Stimulated activated CD8-positive, alpha-beta memory T cell treated with anti-CD3 and anti-CD28 coated beads, Interleukin-4, amount 100 ng/mL, for 4 hours (primary cell): ENCODE measurements around the gene UCN3.
"Not testable (repeated sequence)": the region's sequence is repeated elsewhere in the genome, so short reads cannot be mapped to it uniquely, and the experiment has no call there.

Experiments
- DNase-seq, 2 donors: peaks; one replicate each; pipeline ENCODE4 v3.0.0-alpha.2; 2020; ENCODE audit warnings: low read depth in 2 of 2, low spot score in 1 of 2

UCN3 gene

GRCh38 chr10:5365928-5366327, 1.2 kb downstream of the UCN3 start:
- no peak for DNase-seq

DNA sequence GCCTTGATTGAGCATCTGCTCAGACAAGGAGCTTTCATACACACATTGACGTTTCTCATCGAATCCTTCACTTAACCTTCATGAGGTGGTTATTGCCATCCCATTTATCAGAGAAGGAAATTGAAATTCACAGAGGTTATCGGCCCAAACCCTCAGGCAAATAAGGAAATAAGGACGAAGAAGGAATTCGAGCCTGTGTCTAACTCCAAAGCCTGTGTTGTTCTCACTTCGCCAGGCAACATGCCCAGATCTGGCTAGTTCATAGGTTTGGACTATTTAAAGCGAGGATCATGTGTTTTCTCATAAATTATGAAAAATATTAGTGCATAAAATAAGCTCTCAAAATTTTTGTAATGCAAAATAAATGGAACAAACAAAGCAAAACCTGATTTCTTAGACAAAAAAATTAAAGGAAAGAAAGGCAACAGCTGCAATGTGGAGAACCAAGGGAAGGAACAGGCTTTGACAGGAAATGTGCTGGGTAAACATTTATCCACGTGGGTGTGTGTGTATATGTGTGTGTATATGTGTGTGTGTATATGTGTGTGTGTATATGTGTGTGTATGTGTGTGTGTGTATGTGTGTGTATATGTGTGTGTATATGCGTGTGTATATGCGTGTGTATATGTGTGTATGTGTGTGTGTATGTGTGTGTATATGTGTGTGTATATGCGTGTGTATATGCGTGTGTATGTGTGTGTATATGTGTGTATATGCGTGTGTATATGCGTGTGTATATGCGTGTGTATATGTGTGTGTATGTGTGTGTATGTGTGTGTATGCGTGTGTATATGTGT, 4.8 kb downstream of the UCN3 start:
- DNase-seq, result no peak

DNA sequence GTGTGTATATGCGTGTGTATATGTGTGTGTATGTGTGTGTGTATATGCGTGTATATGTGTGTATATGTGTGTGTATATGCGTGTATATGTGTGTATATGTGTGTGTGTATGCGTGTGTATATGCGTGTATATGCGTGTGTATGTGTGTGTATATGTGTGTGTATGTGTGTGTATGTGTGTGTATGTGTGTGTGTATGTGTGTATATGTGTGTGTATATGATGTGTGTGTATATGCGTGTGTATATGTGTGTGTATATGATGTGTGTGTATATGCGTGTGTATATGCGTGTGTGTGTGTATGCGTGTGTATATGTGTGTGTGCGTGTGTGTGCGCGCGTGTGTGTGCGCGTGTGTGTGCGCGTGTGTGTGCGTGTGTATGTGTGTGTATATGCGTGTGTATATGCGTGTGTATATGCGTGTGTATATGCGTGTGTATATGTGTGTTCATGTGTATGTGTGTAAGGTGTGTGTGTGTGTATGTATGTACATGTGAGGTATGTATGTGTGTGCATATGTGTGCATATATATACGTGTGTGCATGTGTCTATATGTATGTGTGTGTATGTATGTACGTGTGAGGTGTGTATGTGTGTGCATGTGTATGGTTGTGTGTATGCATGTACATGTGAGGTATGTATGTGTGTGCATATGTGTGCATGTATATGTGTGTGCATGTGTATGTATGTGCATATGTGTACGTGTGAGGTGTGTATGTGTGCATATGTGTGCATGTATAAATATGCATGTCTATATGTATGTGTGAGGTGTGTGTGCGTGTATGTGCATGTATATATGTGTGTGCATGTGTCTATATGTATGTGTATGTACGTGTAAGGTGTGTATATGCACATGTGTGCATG, 6.0 kb downstream of the UCN3 start:
- DNase-seq, result no peak

- no peak for DNase-seq
These were observed 8.5 kb downstream of the UCN3 start for GRCh38 chr10:5373307-5373706.

- no peak for DNase-seq
These were observed 9.3 kb downstream of the UCN3 start for GRCh38 chr10:5373891-5374611.

DNA sequence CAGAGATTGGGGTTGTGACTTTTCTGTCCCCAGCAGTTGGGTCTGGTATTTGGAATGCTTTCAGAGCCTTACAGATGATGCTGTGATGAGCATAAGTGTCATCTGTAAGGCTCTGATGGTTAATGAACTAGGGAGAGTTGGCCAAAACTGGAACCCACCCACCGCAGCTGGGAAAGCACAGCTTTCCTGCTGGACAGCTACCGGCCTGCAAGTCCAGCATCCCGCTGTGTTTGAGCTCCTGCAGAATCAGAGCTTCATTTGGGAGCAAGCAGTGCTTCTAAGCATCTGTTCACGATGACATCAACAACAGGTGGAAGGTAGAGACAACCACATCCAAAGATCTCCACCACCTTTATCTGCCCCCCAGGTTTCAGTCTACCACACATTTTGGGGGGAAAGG, 11.7 kb downstream of the UCN3 start:
- DNase-seq, result no peak

DNA sequence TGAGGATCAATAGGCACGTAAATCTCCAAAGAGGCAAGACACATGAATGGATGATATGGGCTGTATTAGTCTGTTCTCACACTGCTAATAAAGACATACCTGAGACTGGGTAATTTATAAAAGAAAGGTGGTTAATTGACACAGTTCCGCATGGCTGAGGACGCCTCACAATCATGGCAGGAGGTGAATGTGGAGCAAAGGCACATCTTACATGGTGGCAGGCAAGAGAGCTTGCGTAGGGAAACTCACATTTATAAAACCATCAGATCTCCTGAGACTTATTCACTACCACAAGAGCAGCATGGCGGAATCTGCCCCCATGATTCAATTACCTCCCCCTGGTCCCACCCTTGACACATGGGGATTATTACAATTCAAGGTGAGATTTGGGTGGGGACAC, 14.4 kb downstream of the UCN3 start:
- not testable (repeated sequence) for DNase-seq

DNA sequence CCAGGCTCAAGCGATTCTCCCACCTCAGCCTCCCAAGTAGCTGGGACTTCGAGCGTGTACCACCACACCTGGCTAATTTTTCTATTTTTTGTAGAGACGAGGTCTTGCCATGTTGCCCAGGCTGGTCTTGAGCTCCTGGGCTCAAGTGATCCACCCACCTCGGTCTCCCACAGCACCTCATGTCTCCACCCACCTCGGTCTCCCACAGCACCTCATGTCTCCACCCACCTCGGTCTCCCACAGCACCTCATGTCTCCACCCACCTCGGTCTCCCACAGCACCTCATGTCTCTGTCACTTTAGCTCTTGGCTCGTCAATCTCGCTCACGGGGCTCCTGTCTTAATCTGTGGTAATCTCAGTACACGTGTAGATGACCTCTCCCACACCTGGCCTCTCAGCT, 15.6 kb downstream of the UCN3 start:
- not testable (repeated sequence) for DNase-seq

- no peak for DNase-seq
These were observed 16.4 kb downstream of the UCN3 start for GRCh38 chr10:5381187-5381586.

GRCh38 chr10:5385224-5385623, 20.5 kb downstream of the UCN3 start:
- no peak for DNase-seq

DNA sequence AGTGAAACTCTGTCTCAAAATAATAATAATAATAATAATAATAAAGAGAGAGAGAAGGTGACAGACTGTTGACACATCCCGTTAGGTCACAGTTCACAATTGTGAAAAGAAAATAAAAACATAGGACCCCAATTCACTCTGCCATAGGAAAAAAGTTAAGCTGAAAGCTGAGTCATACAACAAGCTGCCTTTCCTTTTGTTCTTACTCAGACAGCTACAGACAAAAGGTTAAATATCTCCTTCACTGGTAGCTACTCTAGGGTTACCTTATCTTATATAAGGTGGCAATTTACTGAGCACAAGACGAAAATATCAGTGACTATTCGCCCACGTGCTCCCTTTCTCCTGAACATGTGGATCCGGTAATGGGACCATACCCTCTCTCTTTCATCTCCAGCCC, 22.4 kb downstream of the UCN3 start:
- no peak for DNase-seq

- DNase-seq, result no peak
These were observed 25.9 kb downstream of the UCN3 start for GRCh38 chr10:5390607-5391205.

DNA sequence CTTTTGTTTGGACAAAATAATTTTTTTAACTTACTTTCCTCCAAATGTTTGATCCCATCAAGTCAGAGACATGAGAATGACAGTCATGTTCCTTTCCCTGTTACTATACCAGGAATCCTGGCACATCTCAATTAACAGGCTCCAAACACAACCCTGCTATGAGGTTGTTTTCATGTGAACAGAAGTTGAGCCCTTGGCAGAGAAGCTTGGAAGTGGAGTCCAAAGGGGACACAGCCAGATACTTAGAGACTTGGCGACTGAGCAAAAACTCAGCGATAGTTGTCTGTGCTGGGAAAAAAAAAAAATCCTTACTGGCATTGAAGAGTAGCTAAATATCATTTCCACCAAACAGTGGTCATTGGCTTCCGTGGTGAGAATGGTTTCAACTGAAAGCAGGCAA, 27.0 kb downstream of the UCN3 start:
- DNase-seq, result no peak

GRCh38 chr10:5393529-5393928, 28.8 kb downstream of the UCN3 start:
- no peak for DNase-seq

- no peak for DNase-seq
These were observed 30.4 kb downstream of the UCN3 start for GRCh38 chr10:5395168-5395567.

DNA sequence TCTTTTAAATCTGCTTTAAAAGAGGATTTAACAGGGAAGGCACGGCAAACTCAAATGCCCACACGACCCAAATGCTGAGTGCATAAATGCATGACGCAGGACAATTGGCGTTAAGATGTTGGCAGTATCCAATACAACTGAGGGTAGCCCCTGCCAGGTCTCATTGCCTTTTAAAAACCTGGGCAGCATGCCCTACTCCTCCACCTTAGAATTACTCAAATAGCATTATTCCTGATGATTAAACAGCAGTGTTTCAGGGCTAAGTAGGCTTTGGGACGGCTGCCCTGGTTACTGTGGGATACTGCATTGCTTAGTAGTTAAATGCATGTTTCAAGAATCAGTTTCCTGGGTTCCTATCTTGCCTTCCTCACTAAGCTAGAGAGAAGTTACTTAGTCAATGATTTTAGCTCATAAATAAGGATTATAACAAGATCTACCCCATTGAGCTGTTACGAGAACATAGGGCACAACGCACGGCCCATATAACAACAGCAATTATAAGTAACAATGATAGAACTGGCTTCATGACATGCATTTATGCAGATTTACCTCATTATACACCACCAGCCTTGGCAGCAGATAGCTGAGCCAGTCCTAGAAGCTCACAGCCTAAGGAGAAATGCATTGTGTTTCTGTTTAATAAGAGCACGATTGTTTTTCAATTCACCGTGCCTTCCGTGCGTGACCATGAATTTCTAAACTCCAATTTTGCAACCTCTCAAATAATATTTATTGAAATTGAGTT, 32.0 kb downstream of the UCN3 start:
- DNase-seq, result no peak

DNA sequence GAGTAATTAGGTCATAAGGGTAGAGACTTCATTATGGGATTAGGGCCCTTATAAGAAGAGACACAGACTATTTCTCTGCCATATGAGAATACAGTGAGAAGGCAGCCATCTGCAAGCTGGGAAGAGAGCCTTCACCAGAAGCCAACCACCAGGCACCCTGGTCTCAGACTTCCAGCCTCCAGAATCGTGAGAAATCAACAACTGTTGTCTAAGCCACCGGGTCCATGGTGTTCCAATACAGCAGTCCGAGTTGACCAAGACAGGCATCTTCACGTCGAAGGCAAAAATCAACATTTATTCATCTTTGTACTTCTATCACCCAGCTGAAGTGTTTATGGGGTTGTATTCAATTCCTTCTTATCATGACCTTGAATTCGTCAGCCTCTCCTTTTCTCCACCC, 34.6 kb downstream of the UCN3 start:
- no peak for DNase-seq

GRCh38 chr10:5400468-5401240, 35.9 kb downstream of the UCN3 start:
- no peak for DNase-seq

DNA sequence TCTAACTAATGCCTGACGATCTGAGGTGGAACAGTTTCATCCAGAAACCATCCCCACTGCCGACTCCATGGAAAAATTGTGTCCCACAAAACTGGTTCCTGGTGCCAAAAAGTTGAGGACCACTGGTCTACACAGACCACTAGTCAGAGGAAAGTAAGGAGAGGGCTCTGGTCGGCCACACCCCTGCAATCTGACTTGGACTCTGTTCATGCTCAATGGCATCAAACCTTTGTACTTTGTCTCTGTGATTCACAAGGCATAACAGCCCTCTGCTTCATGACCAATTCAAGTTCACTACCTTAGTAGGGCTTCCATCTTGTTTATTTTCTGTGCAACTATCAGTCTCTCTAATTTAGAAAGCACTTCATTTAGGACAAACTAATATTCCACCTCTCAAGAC, 38.0 kb downstream of the UCN3 start:
- no peak for DNase-seq
